ENCODE data around the gene GPR55. TPM values are rescaled to one million over a fixed set of nuclear protein-coding genes. Genes with fewer than 3 reads are reported as not detected.

Gene GPR55
- total and polyA plus RNA-seq, 2 of the 4 experiments (the other 2 are of a cell fraction), result 0.03 TPM; not detected in 1

DNA sequence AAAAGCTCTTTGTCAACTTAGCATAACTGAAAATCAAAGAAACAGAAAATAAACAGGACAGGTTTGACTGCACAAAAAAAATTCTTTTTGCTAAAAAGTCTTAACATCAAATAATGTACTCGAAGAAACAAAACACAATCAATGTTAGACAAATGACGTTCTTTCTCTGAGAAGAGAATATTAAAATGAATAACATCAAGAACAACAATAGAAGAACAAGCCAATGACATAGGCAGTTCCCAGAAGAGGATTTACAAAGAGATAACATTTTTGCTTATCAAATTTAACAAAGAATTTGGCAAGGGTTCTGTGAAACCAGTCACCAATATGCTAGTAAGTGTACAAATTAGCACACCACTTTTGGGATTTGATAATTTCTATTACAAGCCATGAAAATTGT is 5.8 kb downstream of the GPR55 start:
- POLR2A ChIA-PET (ENCODE audit: unreplicated experiment), result no interaction called here
- H3K36me3 ChIP-seq (ENCODE audit: control insufficient read depth, insufficient read depth, low read length), result no peaks in the 10 kb centered on the region
- H3K79me1 ChIP-seq (ENCODE audit: low read depth in 1 of 2, low read length in 2 of 2), result no peaks in the 10 kb centered on the region
- H4K5ac ChIP-seq (ENCODE audit: low read depth, low read length), result no peak overlapping the region
- no peak overlapping the region for H3K14ac ChIP-seq (replicated peaks; ENCODE audit: low read depth, low read length)
- no peak overlapping the region for H3K23ac ChIP-seq (ENCODE audit: low read depth, low read length)
- no peaks in the 10 kb centered on the region for H4K20me1 ChIP-seq (ENCODE audit: insufficient read depth, low read length)
- no peak overlapping the region for H4K91ac ChIP-seq (ENCODE audit: insufficient read depth, low read depth, low read length)
- in situ Hi-C loops (cut with MboI; ENCODE audit: low sequenced_read_pairs), result no loop called here
- ATAC-seq (ENCODE audit: low read depth) (no peak), DNase-seq (no peak)
- H3K9ac ChIP-seq (ENCODE audit: low read depth, low read length), result no peak overlapping the region
- peaks cover 35% of the 10 kb centered on the region for H3K27me3 ChIP-seq (ENCODE audit: control insufficient read depth, insufficient read depth, low read length)
- no peak overlapping the region for H3K18ac ChIP-seq (ENCODE audit: low read depth, low read length)
- CTCF ChIA-PET, result no interaction called here
- no peaks in the 10 kb centered on the region for H3K9me1 ChIP-seq (ENCODE audit: insufficient read depth, low read length)
- H3K4me3 ChIP-seq (ENCODE audit: insufficient read depth, low read depth, low read length), result no peak overlapping the region
- no peak overlapping the region for H2AK9ac ChIP-seq (replicated peaks; ENCODE audit: low read depth, low read length, poor library complexity)
- dilution Hi-C loops (cut with HindIII; ENCODE audit: low sequenced_read_pairs, unreplicated experiment), result no loop called here
- TF ChIP-seq POLR2A (IDR thresholded peaks at IDR 0.05; ENCODE audit: low read depth, low read length) (no peak), CEBPB (IDR thresholded peaks at IDR 0.05; ENCODE audit: low read depth, low read length) (no peak), RCOR1 (IDR thresholded peaks at IDR 0.05; ENCODE audit: insufficient replicate concordance, low read length) (no peak), NFE2L2 (IDR thresholded peaks at IDR 0.05; ENCODE audit: low read depth, low read length) (no peak), CHD1 (IDR thresholded peaks at IDR 0.05; ENCODE audit: low read depth, low read length) (no peak), RFX5 (IDR thresholded peaks at IDR 0.05; ENCODE audit: low read depth, low read length) (no peak), RAD21 (IDR thresholded peaks at IDR 0.05; ENCODE audit: low read length) (no peak), MXI1 (IDR thresholded peaks at IDR 0.05; ENCODE audit: borderline replicate concordance, low read depth, low read length) (no peak)
- TF ChIP-seq, protein P1, sequence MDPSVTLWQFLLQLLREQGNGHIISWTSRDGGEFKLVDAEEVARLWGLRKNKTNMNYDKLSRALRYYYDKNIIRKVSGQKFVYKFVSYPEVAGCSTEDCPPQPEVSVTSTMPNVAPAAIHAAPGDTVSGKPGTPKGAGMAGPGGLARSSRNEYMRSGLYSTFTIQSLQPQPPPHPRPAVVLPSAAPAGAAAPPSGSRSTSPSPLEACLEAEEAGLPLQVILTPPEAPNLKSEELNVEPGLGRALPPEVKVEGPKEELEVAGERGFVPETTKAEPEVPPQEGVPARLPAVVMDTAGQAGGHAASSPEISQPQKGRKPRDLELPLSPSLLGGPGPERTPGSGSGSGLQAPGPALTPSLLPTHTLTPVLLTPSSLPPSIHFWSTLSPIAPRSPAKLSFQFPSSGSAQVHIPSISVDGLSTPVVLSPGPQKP (IDR thresholded peaks at IDR 0.05; ENCODE audit: borderline replicate concordance, low read depth, low read length), result no peak
- no peaks in the 10 kb centered on the region for H3K4me1 ChIP-seq (ENCODE audit: control insufficient read depth, insufficient read depth, low read length)
- no peak overlapping the region for H2AK5ac ChIP-seq (ENCODE audit: low read depth, low read length)
- H2BK5ac ChIP-seq (ENCODE audit: low read depth, low read length, poor library complexity, severe bottlenecking), result no peak overlapping the region
- intact Hi-C loops (cut with micrococcal nuclease), result no loop called here
- no TSS peak for BruUV-seq (replicated peaks)
- H4K8ac ChIP-seq (ENCODE audit: low read depth in 2 of 2, low read length in 2 of 2), result no peak overlapping the region
- no peak overlapping the region for H3K27ac ChIP-seq (ENCODE audit: insufficient read depth, low read length)
- no CpG with 5 or more reads among the region's 2 CpGs for WGBS, 2 experiments (ENCODE audit: extremely low coverage in 2 of 2, insufficient read length in 1 of 2)
- no peak overlapping the region for H2BK15ac ChIP-seq (ENCODE audit: low read depth, low read length)
- H2BK120ac ChIP-seq (ENCODE audit: low read depth, low read length), result no peak overlapping the region
- no peaks in the 10 kb centered on the region for H3K9me3 ChIP-seq (ENCODE audit: control insufficient read depth, insufficient read depth, low read length)
- no peak overlapping the region for H2BK20ac ChIP-seq (ENCODE audit: low read depth, low read length)
- H2AFZ ChIP-seq (replicated peaks; ENCODE audit: low read length, poor library complexity), result no peak overlapping the region
- no peak overlapping the region for H3K4me2 ChIP-seq (ENCODE audit: low read depth, low read length)
- no peak overlapping the region for H3K56ac ChIP-seq (ENCODE audit: extremely low read depth, insufficient read depth, low read length)
- H3K4ac ChIP-seq (ENCODE audit: low read depth, low read length), result no peak overlapping the region

Data from IMR-90 (cell line).